ENCODE results near the gene TTC12. TPM values are rescaled to one million over a fixed set of nuclear protein-coding genes. Genes with fewer than 3 reads are reported as not detected.

TTC12 gene
- total RNA-seq, 1 experiment from 2014 or later, result 17.2 TPM

DNA sequence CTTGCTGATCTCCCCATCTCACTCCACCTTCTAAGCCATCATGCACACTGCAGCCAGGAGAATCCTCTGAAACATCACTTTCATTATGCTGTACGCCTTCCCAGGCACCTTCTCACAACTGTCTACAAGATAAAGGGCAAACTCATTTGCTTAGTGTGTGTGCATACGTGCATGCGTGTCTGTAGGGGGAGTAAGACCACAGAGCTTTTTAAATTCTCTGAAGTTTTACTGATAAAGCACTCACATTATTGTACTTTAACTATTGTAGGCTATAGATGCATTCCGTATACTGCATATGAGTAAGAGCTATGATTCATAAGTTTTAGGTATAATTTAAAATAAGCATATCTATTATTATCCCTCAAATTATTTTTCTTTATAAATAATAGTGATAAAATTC lies 57.9 kb downstream of the TTC12 start:
- no peak for DNase-seq (ENCODE audit: extremely low read depth, low read depth)

DNA sequence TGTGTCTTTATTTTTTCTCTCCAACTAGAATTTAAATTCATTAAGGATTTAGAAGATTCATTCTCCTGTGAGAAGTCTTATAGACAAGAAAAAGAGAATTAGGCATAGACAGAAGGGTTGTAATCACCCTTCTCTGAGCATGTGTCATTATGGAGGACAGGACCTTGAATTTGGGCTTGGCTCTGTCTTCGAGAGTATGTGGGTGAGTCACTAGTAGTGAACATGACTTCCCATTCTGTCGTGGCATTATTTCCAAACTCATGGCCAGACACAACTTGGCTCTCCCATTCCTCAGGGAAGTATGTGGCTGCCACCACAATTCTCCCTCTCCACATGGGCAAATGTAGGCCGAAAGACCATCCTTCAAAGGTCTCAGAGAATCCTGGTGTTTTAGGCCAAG lies 58.9 kb downstream of the TTC12 start:
- no peak for DNase-seq (ENCODE audit: extremely low read depth, low read depth)

DNA sequence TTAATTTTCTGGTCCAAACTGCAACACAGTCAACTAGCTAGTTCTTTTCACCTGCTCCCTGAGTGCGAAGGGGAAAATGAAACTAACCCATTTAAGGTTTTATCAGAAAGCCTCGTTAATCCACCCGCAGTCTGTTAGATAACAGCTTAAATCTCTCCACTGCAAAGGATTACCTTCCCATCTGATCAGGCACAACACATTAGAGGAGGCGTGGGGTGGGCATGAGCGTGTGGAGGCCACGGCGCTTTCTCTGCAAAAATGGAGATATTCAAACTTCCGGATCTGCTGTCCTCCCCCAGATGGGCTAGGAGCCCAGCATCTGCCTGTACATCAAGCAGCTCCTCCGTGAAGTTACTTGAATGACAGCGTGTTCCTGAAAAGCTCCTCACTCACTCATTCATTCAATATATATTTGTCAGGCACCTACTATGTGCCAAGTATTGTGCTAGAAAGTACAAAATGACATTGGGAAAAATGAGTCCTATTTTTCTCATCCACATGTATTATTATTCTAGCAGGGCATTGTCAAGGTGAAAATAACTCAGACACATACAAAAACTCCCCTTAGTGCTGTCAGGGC lies 59.7 kb downstream of the TTC12 start:
- no peak for DNase-seq (ENCODE audit: extremely low read depth, low read depth)

DNA sequence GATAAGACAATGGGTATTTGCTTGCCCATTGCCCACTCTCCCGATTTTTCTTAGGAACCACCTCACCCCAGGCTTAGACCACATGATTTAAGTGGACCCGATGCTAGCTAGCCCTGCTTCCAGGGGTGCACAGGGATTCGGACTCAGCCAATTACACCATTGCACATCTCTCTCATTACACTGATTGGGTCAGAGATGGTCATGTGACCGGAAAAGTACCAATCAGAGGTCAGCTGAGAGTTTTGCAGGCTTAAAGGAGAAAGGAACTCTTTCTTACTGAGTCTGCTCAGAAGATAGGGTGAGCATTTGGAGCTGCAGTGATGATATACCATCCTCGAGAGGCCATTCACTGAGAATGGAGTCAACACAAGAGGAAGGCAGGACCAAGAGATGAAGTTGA lies 61.0 kb downstream of the TTC12 start:
- no peak for DNase-seq (ENCODE audit: extremely low read depth, low read depth)

- no peak for DNase-seq (ENCODE audit: extremely low read depth, low read depth)
Observed at GRCh38 chr11:113376156-113376555, 61.8 kb downstream of the TTC12 start.

DNA sequence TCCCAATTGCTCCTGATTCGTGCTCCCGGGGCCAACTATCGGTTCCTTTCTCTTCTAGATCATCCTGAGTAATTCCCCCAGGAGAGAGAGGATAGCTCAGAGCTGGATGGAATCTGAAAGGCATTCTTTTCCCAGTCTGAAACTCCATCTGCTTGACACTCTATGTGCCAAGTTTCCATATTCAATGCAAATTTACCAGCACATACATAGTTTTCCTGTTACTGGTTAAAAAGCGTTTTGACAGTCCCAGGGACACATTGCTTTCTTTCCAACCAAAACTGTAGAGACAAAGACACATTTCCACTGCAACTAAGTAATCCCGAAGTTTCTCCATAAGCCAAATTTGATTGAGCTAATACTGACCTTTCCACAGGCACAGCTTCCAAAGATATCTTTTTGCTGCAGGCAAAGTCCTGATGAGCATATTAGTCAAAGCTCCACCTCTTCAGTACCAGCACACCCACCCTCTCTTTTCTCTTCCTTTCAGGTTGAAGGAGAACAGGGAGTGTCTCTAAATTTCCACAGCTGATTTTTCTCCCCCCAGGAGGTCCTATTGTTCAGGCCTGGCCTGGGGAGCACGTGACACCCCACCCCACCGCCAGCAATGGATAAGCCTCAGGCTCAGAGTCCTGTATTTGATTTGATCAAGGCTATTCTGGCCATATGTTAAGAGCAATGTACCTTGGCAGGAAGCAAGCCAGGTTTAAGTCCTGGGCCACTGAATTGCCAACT lies 63.5 kb downstream of the TTC12 start:
- DNase-seq (ENCODE audit: extremely low read depth, low read depth), result no peak

DNA sequence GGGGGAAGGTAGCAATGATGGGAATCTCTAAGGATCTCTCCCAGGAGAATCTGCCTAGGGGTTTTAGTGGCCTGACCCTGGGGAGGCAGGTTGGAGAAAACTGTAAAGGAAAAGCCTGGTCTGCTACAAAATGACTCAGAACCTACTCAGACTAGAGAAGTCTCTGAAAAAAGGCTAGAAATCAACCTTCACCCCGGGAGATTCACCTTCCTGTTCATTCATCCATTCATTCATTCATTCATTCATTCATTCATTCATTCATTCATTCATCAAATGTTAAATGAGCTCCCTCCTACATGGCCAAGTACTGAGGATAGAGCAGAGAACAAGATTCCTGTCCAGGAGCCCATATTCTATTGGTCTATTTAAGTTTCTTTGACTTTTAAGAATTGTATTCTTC lies 64.3 kb downstream of the TTC12 start:
- DNase-seq (ENCODE audit: extremely low read depth, low read depth), result no peak

DNA sequence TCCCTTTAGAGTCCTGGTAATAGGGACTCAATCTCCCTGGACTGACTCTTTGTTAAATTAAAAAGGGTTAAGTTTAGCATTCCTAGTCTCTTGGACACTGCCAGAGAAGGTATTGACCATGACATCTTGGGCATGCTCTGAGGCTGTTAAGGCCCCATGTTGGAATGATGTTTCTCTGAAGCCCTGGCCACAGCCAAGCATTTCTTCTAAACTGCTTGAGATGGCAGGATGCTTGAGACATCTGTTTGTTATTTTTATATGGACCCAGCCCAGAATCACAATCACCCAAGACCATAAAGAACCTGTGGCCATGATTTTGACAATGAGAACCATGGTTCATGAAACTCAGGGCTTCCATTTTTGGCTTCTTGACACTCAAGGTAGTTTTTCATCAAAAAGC lies 67.7 kb downstream of the TTC12 start:
- DNase-seq (ENCODE audit: extremely low read depth, low read depth), result no peak

DNA sequence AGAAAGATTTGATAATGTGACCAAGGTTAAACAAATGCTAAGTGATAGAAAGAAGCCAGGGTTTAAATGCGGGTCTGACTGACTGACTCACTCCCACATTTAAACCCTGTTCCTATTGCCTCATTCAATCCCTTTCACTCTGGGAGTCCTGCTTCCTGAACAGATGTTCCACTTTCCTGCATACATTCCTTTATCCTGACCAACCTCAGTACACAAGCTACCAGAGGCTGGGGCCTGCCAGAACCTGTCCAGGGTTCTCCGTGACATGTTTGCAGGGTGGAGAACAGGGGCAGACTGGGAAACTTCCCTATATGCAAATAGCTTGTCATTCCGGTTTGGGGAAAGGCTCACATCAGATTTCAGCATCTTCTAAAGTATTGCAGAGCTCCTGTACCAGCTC lies 70.2 kb downstream of the TTC12 start:
- no peak for DNase-seq (ENCODE audit: extremely low read depth, low read depth)

DNA sequence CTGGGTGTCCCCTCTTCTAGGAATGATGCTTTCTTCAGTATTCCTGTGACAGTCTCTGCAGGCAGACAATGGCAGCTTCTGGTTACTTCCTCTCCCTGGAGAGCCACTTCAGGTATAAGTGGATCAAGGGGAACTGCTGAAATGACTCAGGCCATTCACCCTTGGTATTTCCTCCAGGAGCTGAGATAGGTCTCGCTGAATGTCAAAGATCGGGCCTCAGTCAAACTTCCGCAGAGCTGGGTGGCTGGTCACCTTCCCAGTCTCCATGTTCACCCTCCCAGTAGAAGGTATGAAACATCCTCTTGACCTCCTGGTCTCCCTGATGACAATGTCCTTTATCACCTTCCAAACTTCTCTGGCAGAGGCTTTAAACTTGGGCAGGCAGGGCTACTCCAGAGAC lies 71.4 kb downstream of the TTC12 start:
- DNase-seq (ENCODE audit: extremely low read depth, low read depth), result no peak

DNA sequence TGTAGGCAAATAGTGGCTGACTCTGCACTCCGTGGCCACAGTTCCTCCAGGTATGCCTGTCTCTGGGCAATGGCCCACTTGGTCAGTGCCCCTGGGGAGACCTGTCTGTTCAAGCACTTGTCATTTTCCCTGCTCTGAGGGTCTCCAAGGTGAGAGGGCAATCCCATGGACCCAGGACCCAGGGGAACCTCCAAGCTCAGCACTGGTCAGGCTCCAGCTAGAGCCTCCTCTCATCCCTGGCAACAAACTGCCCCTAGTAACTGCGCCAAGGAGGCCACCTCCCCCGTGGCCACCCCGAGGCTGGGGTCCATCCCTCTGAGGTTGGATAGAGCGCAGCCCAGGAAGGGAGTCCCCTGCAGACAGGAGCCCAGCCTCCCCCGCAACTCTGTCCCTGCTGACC lies 72.5 kb downstream of the TTC12 start:
- no peak for DNase-seq (ENCODE audit: extremely low read depth, low read depth)

GRCh38 chr11:113387605-113388211 lies 73.3 kb downstream of the TTC12 start, which contains the start of gene ANKK1:
ANKK1 (plus strand) TSS chr11:113387779; CDS start chr11:113387885, 106 bp downstream.
- no peak for DNase-seq (ENCODE audit: extremely low read depth, low read depth)

- no peak for DNase-seq (ENCODE audit: extremely low read depth, low read depth)
Observed at GRCh38 chr11:113389272-113389671, 74.9 kb downstream of the TTC12 start.

DNA sequence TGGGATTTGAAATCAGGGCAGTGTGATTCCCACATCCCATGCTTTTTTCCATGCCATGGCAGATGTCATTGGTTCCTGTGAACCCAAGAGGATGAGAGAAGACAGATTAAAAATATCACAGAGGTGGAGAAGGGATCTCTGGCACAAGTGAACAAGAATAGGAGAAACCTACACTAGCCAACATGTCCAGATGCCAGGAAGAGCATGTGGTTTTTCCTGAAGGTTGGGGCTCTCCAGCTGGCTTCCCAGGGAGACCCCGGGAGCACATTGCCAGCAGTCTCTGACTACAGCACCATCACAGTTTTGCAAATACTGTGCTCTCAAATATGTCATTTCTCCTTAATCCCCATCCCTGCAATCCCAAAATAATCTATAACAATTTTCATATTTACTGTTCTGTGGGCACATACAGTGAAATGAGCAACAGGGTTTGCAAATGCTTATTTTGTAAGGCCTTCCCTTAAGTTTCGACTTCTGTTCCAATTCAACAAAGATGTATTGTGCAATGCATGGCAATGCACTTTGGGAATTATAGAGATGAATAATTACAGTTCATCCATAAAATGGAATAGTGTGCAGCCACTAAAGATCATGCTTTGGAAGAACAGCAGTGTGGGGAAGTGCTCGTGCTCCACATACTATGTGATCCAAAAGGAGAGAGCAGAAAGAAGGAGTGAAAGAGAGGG lies 78.0 kb downstream of the TTC12 start:
- DNase-seq (ENCODE audit: extremely low read depth, low read depth), result no peak

GRCh38 chr11:113393501-113393985 lies 79.2 kb downstream of the TTC12 start:
- no peak for DNase-seq (ENCODE audit: extremely low read depth, low read depth)

DNA sequence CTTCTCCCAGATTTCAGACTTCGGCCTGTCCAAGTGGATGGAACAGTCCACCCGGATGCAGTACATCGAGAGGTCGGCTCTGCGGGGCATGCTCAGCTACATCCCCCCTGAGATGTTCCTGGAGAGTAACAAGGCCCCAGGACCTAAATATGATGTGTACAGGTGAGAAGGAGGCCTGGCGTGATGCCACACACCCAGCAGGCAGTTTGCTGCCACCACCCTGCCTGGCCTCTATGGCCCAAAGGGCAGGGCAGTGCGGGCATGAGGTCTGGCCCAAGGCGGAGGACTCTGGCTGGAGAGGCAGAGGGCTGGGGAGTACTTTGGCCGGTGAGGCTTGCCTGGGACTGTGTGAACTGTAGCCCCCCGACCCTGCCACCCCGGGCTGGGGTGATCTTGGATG lies 80.5 kb downstream of the TTC12 start:
- no peak for DNase-seq (ENCODE audit: extremely low read depth, low read depth)

DNA sequence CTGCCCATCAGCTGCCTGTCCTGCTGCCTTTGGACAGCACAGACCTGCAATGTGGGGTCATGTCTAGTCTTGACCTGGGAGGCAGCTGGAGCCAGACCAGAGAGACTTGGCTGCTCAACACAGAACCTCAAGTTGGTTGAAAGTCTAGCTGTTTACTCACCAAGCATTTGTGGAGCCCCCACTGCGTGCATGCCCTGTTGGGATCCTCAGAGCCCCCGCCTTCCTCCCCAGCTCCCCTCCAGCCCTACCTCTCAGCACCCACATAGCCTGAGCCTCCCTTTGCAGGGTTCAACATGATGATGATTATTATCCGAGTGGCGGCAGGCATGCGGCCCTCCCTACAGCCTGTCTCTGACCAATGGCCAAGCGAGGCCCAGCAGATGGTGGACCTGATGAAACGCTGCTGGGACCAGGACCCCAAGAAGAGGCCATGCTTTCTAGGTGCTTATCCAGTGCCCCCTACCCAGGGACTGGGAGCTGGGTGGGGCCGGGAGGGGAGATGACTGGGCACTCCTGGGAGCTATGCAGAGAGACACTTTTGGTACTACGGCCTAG lies 81.5 kb downstream of the TTC12 start:
- DNase-seq (ENCODE audit: extremely low read depth, low read depth), result no peak

- DNase-seq (ENCODE audit: extremely low read depth, low read depth), result no peak
Observed at GRCh38 chr11:113396690-113397089, 82.3 kb downstream of the TTC12 start.

GRCh38 chr11:113397212-113397611 lies 82.8 kb downstream of the TTC12 start:
- no peak for DNase-seq (ENCODE audit: extremely low read depth, low read depth)

DNA sequence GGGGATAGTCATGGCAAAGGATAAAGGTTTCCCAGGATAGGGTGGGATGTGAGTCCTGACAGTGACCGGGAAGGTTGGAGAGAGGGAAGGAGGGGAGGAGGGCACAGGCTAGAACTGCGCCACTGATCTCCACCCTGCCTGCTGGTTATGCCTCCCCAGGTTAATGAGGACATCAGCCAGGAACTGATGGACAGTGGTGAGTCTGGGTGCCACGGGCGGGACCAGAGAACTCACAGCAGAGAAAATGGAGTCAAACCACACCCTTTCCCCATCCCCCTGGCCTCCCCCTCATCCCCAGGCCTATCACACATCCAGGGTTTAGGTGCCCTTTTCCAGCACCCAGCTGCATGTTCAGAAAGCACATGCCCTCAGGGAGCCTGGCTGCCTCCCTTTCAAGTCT lies 83.4 kb downstream of the TTC12 start:
- DNase-seq (ENCODE audit: extremely low read depth, low read depth), result no peak
